GM20431 (cell line): ENCODE results near the gene TMPRSS15.
"Not testable (repeated sequence)": the region's sequence is repeated elsewhere in the genome, so short reads cannot be mapped to it uniquely, and the experiment has no call there.

Source experiments
- in situ Hi-C: fragments of 300-500 bp; cut with MseI, MboI; formaldehyde crosslinking; loops from one replicate; pipeline ENCODE4 v1.15.0; 2020; ENCODE audit warnings: low sequenced_read_pairs; ENCODE audit not compliant: unreplicated experiment

The TMPRSS15 gene

DNA sequence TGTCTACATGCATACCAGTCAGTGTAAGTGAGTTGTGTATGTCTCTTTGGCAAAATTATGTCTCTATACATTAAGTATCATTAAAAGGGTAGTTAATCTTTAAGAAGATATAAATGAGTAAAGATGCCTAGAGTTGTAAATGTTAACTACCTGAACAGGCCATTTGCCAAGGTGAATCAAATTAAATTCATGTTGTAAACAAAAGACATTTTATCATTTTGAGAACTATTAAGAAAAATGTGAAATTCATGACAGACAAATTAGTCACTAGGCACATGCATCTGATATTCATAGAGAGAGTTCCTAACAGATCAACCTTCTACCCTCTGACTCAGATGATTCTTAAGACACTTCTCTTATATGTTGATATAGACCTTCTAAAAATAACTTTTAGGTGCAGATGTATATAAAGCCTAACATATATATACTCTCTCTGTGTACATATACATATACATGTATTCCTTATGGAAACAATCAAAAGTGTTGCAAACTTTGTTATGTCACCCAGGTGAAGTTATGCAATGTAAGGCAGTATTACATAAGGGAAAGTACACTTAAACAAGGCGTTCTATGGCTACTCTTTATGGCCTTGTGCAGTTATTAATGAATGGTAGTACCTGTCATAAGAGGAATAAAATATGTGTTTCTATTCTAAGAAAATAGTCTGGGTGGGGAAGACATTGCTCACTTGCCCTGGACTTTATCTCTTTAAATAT is at the start of gene TMPRSS15:
TSS of gene TMPRSS15 (minus strand) at position 51 of the 716 bp plus-strand sequence. CDS start 163 bp downstream, outside the sequence.
- in situ Hi-C loops = no loop called here

DNA sequence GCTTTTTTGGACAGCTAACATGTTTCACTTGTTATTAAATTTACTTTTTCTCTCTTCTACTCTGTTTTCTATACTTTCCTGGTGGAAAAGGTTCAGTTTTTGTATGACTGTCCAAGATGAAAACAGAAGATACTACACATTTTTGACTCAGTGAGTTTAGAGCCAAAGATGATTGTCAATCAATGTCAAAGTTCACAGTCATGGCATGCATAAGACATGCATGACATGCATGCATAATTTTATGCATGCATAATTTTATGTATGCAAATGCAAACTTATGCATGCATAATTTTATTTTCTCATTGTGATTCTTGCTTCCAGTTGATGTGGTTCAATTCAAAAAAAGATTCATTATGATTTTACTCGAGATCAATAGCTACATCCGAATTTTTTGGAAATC is 48.1 kb upstream of the TMPRSS15 start:
- in situ Hi-C loops = no loop called here

DNA sequence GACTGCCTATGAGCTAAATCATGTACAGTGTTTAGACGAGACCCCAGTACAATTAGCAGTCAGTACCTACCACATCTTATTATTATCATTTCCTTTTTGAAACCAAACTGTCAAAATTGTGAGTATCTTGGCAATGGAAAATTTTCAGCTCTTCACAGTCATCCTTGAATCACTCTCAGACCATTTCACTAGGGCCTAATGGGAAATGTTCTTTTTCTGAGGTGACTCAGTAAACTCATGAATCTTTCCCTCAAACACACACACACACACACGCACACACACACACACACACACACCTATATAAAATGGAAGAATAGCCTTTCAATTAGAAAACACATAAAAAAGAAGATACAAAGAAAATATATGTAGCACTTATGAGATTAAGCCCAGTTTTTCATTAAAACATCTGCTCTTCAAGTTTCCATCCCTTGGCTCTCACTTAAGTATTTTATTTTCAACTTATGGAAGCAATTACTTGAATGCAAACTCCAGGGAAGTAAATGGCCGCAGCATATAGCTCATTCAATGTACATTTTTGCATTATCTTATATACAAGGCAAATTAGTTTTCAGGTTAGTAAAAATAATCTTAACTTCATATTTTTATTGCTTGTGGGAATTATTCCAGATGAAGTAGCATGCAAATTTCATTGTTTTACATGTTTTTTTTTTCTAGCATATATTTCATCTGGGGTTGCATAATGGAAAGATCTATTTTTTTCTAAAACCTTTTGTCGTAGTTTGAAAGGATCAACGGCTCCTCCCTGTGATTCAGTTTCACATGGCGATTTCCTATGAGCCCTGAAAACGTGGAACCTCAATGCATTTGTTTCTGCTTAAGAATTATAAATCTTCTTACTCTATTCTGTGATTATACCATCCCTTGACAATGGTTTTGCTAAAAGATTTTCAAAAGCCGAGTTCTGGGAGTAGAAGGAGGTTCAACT is 46.3 kb upstream of the TMPRSS15 start:
- in situ Hi-C loops = no loop called here

DNA sequence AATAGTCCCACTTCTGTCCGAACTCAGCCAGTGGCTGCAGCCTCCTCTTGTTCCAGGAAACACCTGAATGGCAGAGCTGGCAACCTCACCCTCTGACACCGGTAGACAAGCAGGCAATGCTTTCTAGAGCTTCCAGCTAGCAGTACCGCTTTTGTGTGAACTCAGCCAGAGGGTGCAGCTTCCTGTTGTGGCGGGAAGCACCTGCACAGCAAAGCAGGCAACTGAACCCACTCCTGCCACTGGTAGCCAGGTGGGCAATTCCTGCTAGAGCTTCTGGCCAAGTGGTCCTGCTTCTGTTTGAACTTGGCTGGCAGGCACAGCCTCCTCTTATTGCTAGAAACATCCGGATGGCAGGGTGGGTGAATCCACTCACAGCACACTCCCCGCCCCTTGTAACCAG is 40.1 kb upstream of the TMPRSS15 start:
- in situ Hi-C loops = no loop called here

DNA sequence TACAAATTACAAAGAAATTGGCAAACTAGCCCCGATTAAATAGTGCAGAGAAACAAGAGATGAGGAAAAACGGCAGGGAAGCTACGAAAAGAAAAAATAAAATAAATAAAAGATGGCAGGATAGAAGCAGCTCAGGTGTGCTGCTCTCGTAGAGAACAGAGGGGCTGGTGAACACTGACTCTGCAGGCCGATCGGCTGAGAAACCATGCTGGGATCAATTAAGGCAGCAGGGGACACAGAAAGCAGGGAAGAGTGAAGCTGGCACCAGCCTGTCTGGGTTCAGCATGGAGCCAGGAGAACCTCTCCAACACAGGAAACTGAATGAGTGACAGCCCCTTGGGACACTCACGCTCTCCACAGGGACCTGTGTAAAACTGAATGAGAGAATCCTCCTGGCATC is 39.5 kb upstream of the TMPRSS15 start:
- in situ Hi-C loops = no loop called here

DNA sequence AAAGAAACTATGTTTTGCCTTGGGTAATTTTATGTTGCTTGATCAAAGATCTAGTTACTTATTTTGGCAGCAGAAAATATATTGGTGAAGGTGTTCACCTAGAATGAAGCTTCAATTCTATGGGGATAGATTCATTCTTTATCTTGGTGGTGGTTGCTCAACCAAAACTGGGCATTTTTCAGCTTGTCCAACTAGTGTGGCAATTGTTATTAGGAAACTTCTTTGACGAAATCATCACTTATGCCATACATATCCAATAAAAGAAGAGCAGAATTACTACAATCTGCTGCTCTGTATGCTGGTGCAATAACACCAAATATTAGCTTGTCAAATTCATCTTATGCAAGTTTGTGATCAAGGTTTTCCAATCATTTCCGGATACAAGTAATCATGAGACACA is 26.8 kb upstream of the TMPRSS15 start:
- in situ Hi-C loops = no loop called here

DNA sequence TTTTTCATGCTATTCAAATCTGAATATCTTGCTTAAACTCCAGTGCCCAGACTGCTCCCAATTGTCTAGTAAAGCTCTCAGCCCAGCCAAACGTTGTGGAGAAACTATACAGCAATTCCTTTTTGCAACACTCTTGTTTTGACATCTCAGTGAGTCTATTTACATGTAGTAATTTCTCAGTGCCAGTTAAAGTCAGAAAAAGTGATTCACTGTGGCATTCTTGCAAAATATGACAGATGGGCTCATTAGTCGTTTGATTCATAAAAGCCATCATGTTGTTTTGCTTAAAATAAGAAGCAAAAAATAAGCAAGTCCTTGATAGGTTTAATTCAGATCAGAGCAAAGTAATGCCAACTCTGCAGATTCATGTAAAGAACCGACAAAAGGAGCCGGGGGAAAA is 20.7 kb upstream of the TMPRSS15 start:
- in situ Hi-C loops = no loop called here

DNA sequence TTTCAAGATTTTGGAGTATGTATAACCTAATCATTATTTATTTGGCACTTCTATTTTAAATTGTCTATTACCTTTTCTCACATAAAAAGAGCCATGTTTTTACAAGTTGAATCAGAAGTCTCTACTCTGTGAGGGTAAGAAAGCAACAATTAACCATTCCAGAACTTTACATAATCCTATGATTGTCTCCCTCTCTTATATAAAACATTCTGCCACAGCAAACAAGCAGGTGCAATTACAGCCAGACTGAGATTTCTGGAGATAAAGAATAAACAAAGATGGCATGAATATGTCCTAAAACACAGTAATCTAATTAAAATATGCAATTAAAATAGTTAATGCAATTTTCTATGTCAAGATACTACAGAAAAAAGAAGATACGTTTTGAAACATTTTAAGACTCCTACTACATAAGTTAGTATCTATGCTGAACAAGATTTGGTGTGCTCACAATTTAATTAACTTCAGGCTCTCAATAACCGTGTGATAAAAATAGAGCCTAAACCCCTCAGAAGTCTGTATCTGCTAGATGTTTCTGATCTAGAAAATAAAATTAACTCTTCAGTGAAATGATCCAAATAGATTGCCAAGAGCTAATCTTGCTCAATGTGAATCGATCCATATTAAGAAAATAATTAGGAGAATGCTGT is 13.7 kb upstream of the TMPRSS15 start:
- in situ Hi-C loops = no loop called here

DNA sequence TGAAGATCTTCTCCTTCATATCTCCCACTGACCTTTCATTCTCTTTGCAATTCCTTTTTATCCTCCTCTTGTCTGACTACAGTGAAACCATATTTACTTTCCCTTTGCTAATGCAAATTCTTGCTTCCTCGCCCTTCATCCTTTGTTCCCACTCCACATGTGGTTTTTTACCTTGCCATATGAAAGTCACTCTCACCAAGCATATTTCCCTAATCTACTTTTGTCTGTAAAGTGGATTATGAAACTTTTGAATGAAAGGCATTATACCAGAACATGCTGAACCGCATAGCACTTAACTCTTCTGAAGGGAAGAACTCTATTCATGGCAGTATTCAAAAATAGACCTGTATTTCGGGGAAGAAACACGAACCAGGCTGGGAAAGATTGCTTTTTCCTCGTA is 8.0 kb upstream of the TMPRSS15 start:
- in situ Hi-C loops = no loop called here

DNA sequence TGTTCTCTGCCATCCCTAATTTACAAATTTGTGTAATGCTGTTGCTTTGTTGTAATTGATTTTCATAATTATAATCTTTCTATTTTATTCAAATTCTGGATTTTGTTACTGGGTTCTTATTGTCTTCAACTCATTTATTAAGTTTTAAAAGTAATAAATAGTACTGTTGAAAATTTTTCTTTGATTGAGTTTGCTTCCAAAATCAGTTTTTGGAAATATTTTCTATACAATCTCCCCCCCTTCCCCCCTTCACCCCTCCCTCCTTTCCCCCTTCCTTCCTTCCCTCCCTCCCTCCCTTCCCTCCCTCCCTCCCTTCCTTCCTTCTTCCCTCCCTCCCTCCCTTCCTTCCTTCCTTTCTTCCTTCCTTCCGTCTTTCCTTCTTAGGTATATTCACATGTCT is 6.0 kb upstream of the TMPRSS15 start:
- in situ Hi-C loops = no loop called here

DNA sequence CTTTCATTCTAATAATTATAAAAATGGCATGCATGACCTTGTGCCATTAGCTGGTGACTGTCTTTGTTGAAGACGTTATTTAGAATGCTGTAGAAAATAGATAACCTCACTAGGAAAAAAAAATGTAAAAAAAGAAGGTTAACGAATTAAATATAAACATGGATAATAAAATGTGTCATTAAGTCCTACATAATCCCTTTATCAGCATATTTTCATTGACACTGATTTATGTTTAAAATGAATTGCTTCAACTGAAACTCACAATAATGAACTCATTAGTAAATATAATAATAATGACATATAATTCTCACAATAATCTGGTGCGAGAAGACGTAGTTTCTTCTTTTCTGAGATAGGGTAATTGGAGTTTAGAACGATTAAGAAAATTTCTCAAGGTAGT is 4.7 kb downstream of the TMPRSS15 start:
- in situ Hi-C loops = no loop called here

DNA sequence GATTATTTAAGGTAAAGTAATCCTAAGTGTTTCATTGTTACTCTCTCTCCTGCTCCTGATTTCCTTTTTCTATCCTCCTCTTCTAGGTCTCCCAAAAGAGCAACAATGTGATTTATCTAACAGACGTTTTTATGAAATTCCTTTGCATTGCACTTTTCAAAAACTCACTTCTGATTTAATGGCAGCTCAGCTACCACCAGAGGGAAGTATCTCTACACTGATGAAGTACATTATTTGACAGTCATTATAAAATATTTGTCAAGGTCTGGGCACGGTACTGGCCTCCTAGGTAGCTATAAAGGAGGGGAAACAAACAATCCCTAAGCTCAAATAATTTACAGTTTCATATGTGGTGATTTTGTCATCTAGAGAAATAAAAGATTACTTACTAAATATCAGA is 15.6 kb downstream of the TMPRSS15 start:
- in situ Hi-C loops = no loop called here

DNA sequence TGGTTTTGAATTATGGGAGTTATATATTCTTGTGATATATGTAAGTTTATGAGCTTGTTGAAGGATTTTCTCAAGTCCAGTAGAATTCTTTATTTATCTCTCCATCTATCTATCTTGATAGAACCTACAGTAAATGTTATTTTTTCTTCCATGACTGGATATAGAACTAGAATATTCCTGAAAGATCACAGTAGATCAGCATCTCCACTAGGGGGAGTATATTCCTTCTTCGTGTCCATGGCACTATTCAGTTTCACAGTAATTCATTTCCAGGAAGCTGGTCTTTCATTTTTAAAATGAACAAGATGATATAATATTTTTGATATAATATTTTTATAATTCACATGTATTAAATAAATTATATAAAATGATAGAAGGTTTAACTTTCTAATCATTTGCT is 18.8 kb downstream of the TMPRSS15 start:
- in situ Hi-C loops = no loop called here

DNA sequence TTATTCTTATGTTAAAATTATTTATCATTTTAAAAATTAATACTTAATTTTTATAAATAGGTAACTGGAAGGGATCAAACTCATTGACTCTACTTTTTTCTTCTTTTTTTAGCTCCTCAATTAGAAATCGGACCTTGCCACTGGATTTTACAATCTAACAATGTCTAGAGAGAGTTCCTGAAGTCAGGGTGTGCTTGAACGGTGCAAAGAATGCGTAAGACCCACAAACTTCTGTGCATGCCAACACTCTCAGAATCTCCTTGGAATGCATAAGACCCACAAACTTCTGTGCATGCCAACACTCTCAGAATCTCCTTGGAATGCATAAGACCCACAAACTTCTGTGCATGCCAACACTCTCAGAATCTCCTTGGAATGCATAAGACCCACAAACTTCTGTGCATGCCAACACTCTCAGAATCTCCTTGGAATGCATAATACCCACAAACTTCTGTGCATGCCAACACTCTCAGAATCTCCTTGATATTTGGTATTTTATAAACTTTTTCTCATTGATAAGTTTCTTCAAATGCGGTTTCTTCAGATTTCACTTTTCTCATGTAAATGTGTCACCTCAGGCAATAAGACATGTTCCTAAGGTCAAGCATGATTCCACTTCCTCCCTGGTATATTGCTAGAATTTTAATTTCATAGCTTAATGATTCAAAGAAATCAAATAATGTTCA is 20.5 kb downstream of the TMPRSS15 start:
- in situ Hi-C loops = not testable (repeated sequence)

DNA sequence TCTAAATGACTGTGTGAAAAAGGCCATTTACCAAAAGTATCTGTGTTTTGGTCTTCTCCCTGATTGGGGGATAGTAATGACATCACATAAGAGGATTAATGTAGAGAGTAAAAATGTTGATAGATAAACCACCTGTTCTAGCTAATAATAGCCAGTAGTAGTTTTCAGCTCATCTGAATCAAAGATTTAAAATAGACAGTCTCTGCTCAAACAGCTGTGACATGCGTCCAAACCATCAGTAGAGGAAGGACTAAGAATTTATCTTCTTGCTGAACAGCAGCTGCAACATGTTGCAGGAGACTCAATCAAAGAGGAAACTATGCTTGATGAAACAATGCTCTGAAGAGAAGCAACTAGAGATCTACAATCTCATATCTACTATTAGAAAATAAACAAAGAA is 21.4 kb downstream of the TMPRSS15 start:
- in situ Hi-C loops = no loop called here

DNA sequence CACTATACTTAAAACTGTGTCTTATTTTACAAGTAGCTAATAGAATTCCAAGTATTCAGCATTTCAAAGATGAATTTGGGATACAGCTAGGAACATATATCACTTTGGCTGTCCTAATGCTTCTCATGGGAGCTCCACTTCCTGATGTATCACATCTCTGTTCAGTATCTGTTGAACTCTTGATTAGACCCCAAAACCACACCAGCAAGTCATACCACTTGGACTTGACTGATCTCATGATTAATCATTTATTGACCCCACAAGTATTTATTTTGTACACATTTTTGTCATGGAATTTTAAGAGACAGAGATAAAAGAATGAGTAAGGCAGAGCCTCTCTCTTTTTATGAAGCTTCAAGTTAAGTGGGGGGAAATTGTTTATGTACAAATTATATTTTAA is 30.0 kb downstream of the TMPRSS15 start:
- in situ Hi-C loops = no loop called here

DNA sequence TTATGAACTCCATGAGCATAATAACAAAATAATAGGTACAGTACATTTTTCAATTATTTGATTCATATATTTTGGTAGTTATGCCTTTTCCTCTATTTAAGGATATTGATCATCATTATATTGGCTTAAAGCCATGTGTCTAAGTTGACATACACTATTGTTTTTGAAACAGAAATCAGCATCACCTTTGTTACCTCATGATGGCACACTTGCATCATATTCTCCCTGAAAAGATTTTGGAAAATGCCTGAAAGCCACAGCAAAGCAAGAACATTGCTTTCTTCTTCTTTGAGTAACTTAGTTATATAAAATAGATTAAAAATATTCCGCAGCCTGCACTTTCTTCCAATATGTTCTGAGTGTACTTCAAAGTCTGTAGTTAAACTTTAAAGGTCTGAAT is 33.3 kb downstream of the TMPRSS15 start:
- in situ Hi-C loops = no loop called here

DNA sequence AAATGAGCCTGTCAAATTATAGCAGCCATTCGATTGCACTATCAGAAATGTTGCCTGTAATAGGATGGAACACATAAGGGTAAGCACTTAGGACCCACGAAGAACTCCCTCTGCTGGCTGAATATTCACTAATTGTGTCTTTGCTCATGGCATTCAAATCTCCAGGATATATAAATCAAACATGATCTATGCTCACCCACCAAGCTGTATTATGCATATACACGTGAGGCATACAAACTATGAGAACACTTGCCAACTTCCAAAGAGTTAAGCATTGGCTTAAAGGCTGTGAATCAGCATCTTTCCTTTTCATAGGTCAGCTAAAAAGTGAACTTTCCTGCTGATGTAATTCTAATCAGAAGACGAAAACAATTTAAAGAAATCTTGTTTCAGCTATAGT is 34.5 kb downstream of the TMPRSS15 start:
- in situ Hi-C loops = no loop called here

DNA sequence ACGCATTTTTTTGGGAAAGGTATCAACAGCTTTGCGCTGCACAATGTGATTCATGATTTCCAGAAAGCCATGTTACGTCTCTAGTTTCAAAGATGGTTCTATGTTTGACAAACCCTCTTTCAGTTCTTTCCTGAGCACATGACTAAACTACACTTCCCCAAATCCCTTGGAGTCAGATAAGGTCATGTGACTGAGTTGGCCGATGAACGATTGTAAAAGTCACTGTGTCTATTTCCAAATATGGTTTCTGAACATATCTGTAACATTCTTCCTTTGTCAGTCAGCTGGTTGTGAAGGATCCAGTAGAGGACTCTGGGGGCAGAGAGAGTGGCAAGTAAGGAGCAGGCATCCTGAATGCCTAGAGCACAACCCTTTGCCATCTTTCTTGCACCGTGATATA is 35.4 kb downstream of the TMPRSS15 start:
- in situ Hi-C loops = no loop called here

DNA sequence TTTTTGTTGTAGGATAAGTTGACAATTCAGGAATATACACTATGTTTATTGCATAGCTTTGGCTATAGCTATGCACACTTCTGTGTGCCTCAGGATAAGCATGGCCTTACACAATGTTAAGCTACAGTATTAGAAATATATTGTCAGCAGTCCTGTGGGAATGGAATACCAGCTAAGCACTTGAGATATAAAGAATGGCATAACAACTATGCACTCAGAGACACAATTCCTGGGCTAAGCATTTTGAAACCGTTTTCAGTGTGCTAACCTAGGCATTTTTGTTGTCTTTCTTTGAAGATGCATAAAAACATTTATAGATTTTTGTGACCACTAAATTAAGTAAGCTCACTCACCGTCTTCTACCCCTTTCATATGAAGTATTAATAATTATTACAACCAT is 46.8 kb downstream of the TMPRSS15 start:
- in situ Hi-C loops = no loop called here
